ENCODE measurements around the gene OSBPL3. TPM values are rescaled to one million over a fixed set of nuclear protein-coding genes. Genes with fewer than 3 reads are reported as not detected.

Gene OSBPL3
- total RNA-seq, 1 experiment from 2014 or later, result 16.0 TPM

- peaks cover 5% of the 10 kb centered on the region; the same call in 1 of the 2 replicates for H3K27me3 Mint-ChIP-seq (ENCODE audit: low read depth)
- H3K9me3 Mint-ChIP-seq, result peaks cover 39% of the 10 kb centered on the region
- TF ChIP-seq HMGA2 (CRISPR knock-in tag; IDR thresholded peaks at IDR 0.05) (no peak), ZNF232 (CRISPR knock-in tag; IDR thresholded peaks at IDR 0.05) (no peak), CREM (CRISPR knock-in tag; IDR thresholded peaks at IDR 0.05) (no peak), TEAD1 (CRISPR knock-in tag; IDR thresholded peaks at IDR 0.05) (no peak), IRF2 (CRISPR knock-in tag; IDR thresholded peaks at IDR 0.05; ENCODE audit: borderline replicate concordance, low read depth) (no peak), ZMAT4 (CRISPR knock-in tag; IDR thresholded peaks at IDR 0.05) (no peak), FOXP1 (CRISPR knock-in tag; IDR thresholded peaks at IDR 0.05; ENCODE audit: borderline replicate concordance) (no peak), STAT6 (CRISPR knock-in tag; conservative IDR thresholded peaks at IDR 0.05; ENCODE audit: low read depth) (no peak)
- H3K4me1 Mint-ChIP-seq, result no peaks in the 10 kb centered on the region
- DNase-seq (ENCODE audit: low spot score) (no peak), ATAC-seq (no peak)
- H3K27ac Mint-ChIP-seq, result no peak overlapping the region
- ChIA-PET CTCF (no interaction called here), POLR2A (no interaction called here)
- H3K4me3 Mint-ChIP-seq, result no peak overlapping the region
- H3K36me3 Mint-ChIP-seq, result peaks cover 32% of the 10 kb centered on the region
These were observed 195.7 kb downstream of the OSBPL3 start for GRCh38 chr7:24784277-24784676.

GRCh38 chr7:24783698-24784097, 196.3 kb downstream of the OSBPL3 start:
- POLR2A ChIA-PET, result no interaction called here
- CTCF ChIA-PET, result interaction anchor here (1.2 kb wide), 1 partner anchor 29 kb away, joined by 3 read pairs; no protein-coding TSS in a partner anchor
- H3K27me3 Mint-ChIP-seq (ENCODE audit: low read depth), result peaks cover 5% of the 10 kb centered on the region; the same call in 1 of the 2 replicates
- DNase-seq (ENCODE audit: low spot score), result no peak
- H3K36me3 Mint-ChIP-seq, result peaks cover 26% of the 10 kb centered on the region
- no peaks in the 10 kb centered on the region for H3K4me1 Mint-ChIP-seq
- no peak for ATAC-seq
- H3K4me3 Mint-ChIP-seq, result no peak overlapping the region
- no peak overlapping the region for H3K27ac Mint-ChIP-seq
- TF ChIP-seq ZNF138 (CRISPR knock-in tag; conservative IDR thresholded peaks at IDR 0.05) (no peak), CBFB (CRISPR knock-in tag; IDR thresholded peaks at IDR 0.05; ENCODE audit: low read depth) (no peak)
- H3K9me3 Mint-ChIP-seq, result peaks cover 33% of the 10 kb centered on the region

GRCh38 chr7:24781106-24781505, 198.9 kb downstream of the OSBPL3 start:
- ATAC-seq (no peak), DNase-seq (ENCODE audit: low spot score) (no peak)
- CTCF ChIA-PET, result no interaction called here
- Mint-ChIP-seq H3K9me3 (peaks cover 25% of the 10 kb centered on the region), H3K4me3 (no peak overlapping the region), H3K36me3 (peaks cover 17% of the 10 kb centered on the region), H3K27ac (no peak overlapping the region), H3K4me1 (no peaks in the 10 kb centered on the region), H3K27me3 (ENCODE audit: low read depth) (peaks cover 5% of the 10 kb centered on the region; the same call in 1 of the 2 replicates)
- no peak for TF ChIP-seq ZNF532 (CRISPR knock-in tag; IDR thresholded peaks at IDR 0.05; ENCODE audit: borderline replicate concordance)
- TF ChIP-seq ZBTB43 (CRISPR knock-in tag; IDR thresholded peaks at IDR 0.05), result no peak
- no peak for TF ChIP-seq MXD4 (CRISPR knock-in tag; IDR thresholded peaks at IDR 0.05; ENCODE audit: borderline replicate concordance)
- no peak for TF ChIP-seq NFE2L1 (CRISPR knock-in tag; IDR thresholded peaks at IDR 0.05)
- TF ChIP-seq CREB1 (CRISPR knock-in tag; IDR thresholded peaks at IDR 0.05), result no peak
- TF ChIP-seq ZMAT4 (CRISPR knock-in tag; IDR thresholded peaks at IDR 0.05), result no peak
- TF ChIP-seq USF2 (CRISPR knock-in tag; IDR thresholded peaks at IDR 0.05), result no peak
- POLR2A ChIA-PET, result interaction anchor here (0.5 kb wide), 1 partner anchor 11 kb away, joined by 3 read pairs; no protein-coding TSS in a partner anchor
